NCI-H146 treated with DMSO at 0.1 percent for 48 hours (cell line): Measurements from ENCODE around the gene MAGEC2.

Experiments used
- DNase-seq: peaks from one replicate; lab custom pipeline; 2025; ENCODE audit not compliant: unreplicated experiment; lab: John Stamatoyannopoulos, UW

MAGEC2 gene, protein sequence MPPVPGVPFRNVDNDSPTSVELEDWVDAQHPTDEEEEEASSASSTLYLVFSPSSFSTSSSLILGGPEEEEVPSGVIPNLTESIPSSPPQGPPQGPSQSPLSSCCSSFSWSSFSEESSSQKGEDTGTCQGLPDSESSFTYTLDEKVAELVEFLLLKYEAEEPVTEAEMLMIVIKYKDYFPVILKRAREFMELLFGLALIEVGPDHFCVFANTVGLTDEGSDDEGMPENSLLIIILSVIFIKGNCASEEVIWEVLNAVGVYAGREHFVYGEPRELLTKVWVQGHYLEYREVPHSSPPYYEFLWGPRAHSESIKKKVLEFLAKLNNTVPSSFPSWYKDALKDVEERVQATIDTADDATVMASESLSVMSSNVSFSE

DNA sequence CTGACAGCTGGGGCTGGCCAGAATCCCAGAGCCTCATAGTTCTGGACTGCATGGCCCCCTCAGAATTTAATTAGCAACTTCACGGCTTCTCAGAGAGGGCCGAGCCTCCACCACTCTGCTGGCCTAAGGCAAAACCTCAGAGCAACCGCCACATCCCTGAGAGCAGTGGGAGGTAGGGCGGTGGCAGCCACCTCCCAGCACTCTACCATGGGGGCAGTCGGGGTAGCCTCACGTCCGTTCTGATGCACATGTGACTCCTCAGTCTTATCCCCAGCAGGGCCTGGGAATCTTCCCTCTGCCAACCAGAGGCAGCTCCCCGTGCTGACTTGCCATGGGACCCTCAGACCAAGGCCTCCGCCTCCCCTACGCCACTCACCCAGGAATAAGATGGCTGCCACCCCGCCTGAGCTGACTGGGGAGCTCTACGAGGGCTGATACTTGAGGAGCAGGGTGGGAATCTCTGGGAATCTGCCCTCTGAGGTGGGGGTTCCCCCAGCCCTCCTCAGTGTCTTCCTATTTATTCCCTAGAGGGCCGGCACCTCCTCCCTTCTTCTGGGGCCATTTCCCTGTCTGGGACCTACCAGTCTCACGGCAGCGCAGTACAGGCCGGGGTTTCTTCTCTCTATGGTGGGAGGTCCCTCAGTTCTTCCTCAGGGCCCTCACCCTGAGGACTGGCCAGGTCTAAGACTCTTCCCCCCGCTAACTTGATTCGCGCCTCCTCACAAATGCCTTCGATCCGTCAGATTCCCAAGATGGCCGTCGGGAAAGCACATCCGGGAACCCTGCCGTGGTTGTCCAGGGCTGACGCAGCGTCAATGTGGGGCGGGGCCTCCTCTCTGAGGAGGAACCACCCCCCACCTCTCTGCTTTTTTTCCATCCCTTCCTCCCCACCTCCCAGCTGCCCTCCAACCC lies at the start of gene MAGEC2:
MAGEC2 (minus strand) TSS at position 769 of the 912 bp plus-strand sequence. CDS start 1,303 bp downstream, outside the sequence.
- peak; percentile 64 for DNase-seq

DNA sequence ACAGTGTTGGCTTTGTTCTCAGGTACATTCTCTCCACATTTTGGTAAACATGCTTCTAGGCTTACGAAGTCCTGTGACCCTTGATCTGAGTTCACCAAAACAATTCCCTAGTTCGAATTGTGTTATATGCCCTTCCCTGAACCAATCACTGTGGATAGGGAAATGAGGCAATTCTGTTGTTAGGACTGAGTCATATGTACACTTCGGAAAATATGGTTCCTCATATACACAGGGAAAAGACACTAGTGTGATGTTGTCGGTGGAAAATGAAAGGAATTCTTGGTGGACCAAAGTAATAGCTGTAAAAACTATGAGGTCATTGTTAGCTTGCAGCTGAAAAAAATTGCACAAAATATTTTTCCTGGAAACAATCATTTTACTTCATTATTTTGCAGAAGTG lies 46.6 kb upstream of the MAGEC2 start:
- DNase-seq = no peak

GRCh38 chrX:142251202-142251601 lies 46.1 kb upstream of the MAGEC2 start:
- no peak for DNase-seq

- DNase-seq = no peak
Measured at GRCh38 chrX:142250502-142250901, 45.4 kb upstream of the MAGEC2 start.

DNA sequence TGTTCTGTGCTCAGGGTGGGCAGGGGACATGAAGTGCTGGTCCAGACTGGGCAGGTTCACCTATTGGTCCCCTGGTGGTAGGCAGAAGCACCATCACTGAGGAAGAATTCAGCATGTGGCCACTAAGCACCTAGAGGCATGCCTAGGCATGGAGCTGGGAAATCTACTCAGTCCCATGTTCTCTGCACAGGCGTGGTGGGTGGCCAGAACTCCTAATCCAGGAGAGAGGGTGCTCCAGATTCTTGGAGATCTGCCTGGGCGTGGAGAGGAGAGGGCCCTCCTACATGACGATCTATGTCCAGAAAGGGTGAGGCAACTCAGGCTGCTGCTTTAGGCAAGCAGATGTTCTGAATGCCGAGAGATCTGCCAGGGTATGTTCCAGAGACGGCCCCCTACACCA lies 44.6 kb upstream of the MAGEC2 start:
- no peak for DNase-seq

GRCh38 chrX:142244568-142244967 lies 39.5 kb upstream of the MAGEC2 start:
- DNase-seq = no peak

DNA sequence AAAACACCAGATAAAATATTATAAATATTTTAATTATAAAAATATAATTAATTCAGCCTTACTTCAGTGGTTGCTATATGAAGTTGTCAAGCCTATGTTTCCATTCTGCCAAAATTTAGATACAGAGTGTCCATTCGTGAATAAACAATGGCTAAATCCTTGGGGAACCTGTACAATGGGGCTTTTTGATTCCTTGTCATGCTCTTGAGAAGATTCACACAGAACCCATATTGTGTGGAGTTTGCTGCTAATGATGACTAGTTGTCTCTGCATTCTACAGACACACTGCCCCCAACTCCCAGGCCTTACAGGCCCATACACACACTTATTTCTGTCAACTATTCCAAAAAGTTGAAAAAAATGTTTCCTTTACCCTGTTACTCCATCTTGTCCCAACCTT lies 33.4 kb upstream of the MAGEC2 start:
- DNase-seq = no peak

- DNase-seq = no peak
Measured at GRCh38 chrX:142233400-142233799, 28.3 kb upstream of the MAGEC2 start.

- no peak for DNase-seq
Measured at GRCh38 chrX:142214081-142214480, 9.0 kb upstream of the MAGEC2 start.

GRCh38 chrX:142201113-142201512 lies 4.0 kb downstream of the MAGEC2 start:
- no peak for DNase-seq

- DNase-seq = no peak
Measured at GRCh38 chrX:142186103-142186502, 19.0 kb downstream of the MAGEC2 start.

DNA sequence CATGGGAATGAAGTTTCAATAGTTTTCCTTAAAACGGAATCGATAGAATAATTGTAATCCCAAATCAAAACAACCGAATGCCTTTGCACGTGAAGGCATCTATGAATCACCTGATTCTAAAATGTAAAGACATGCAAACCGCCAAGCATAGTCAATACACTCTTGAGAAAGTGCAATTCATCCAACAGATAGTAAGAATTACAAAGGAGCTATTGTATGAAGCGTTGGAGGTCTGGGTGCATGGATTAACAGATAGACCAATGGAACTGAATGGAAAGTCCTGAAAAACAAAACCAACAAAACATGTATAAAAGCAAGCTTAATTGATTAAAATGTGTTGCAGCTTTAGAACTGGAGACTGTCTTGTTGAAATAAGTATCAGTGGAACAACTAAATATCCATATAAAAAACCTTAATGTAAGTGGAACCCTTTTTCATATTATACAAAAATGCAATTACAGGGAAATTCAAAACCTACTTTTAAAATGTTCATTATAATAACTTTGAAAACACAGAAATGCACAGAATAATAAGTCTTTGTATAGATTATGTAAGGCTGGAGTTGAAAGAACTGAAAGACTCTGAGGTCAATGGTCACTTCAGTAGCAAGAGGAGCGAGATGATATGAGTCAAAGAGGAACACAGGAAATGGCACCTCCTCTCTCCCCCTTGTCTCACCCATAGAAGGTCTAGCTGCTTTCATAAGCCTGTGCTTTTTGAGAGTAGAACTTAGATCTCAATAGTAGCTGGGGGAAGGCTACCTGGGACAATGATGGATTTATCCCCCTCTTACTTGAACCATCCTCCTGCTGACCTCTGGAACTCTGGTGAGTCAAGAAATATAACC lies 20.1 kb downstream of the MAGEC2 start:
- DNase-seq = no peak

- DNase-seq = peak; percentile 63
Measured at GRCh38 chrX:142156567-142156966, 48.5 kb downstream of the MAGEC2 start.
